ENCODE results near the gene LAMB4.

LAMB4 gene

GRCh38 chr7:107989618-107990373 lies 140.4 kb downstream of the LAMB4 start:
- TF ChIP-seq GATA3 (IDR thresholded peaks at IDR 0.05; ENCODE audit: low read depth, low read length) (no peak), GATA2 (IDR thresholded peaks at IDR 0.05; ENCODE audit: low read depth, low read length) (no peak)

GRCh38 chr7:107982918-107983389 lies 147.2 kb downstream of the LAMB4 start:
- TF ChIP-seq GATA3 (IDR thresholded peaks at IDR 0.05; ENCODE audit: low read depth, low read length): no peak
- TF ChIP-seq GATA2 (IDR thresholded peaks at IDR 0.05; ENCODE audit: low read depth, low read length): no peak

- no peak for TF ChIP-seq GATA2 (IDR thresholded peaks at IDR 0.05; ENCODE audit: low read depth, low read length)
- no peak for TF ChIP-seq GATA3 (IDR thresholded peaks at IDR 0.05; ENCODE audit: low read depth, low read length)
Measured at GRCh38 chr7:107982042-107982840, 147.9 kb downstream of the LAMB4 start.

GRCh38 chr7:107981466-107981865 lies 148.7 kb downstream of the LAMB4 start:
- TF ChIP-seq GATA3 (IDR thresholded peaks at IDR 0.05; ENCODE audit: low read depth, low read length) (no peak), GATA2 (IDR thresholded peaks at IDR 0.05; ENCODE audit: low read depth, low read length) (no peak)

- TF ChIP-seq GATA2 (IDR thresholded peaks at IDR 0.05; ENCODE audit: low read depth, low read length): no peak
Measured at GRCh38 chr7:107980671-107981190, 149.4 kb downstream of the LAMB4 start.

GRCh38 chr7:107980171-107980570 lies 150.0 kb downstream of the LAMB4 start:
- TF ChIP-seq GATA3 (IDR thresholded peaks at IDR 0.05; ENCODE audit: low read depth, low read length) (no peak), GATA2 (IDR thresholded peaks at IDR 0.05; ENCODE audit: low read depth, low read length) (no peak)

- no peak for TF ChIP-seq GATA3 (IDR thresholded peaks at IDR 0.05; ENCODE audit: low read depth, low read length)
- TF ChIP-seq GATA2 (IDR thresholded peaks at IDR 0.05; ENCODE audit: low read depth, low read length): no peak
Measured at GRCh38 chr7:107978815-107979408, 151.2 kb downstream of the LAMB4 start.

GRCh38 chr7:107977048-107977447 lies 153.1 kb downstream of the LAMB4 start:
- no peak for TF ChIP-seq GATA3 (IDR thresholded peaks at IDR 0.05; ENCODE audit: low read depth, low read length)
- no peak for TF ChIP-seq GATA2 (IDR thresholded peaks at IDR 0.05; ENCODE audit: low read depth, low read length)

- no peak for TF ChIP-seq GATA2 (IDR thresholded peaks at IDR 0.05; ENCODE audit: low read depth, low read length)
- TF ChIP-seq GATA3 (IDR thresholded peaks at IDR 0.05; ENCODE audit: low read depth, low read length): no peak
Measured at GRCh38 chr7:107976620-107977019, 153.5 kb downstream of the LAMB4 start.

GRCh38 chr7:107975394-107976013 lies 154.7 kb downstream of the LAMB4 start:
- TF ChIP-seq GATA3 (IDR thresholded peaks at IDR 0.05; ENCODE audit: low read depth, low read length) (no peak), GATA2 (IDR thresholded peaks at IDR 0.05; ENCODE audit: low read depth, low read length) (no peak)

GRCh38 chr7:107973861-107974260 lies 156.3 kb downstream of the LAMB4 start:
- TF ChIP-seq GATA2 (IDR thresholded peaks at IDR 0.05; ENCODE audit: low read depth, low read length): no peak
- no peak for TF ChIP-seq GATA3 (IDR thresholded peaks at IDR 0.05; ENCODE audit: low read depth, low read length)

All from SH-SY5Y (cell line).